Measurements from ENCODE around the gene NXNL1.

GRCh38 chr19:17429641-17430113, 31.0 kb downstream of the NXNL1 start:
- TF ChIP-seq CTCF (IDR thresholded peaks at IDR 0.05) (no peak), POLR2AphosphoS5 (IDR thresholded peaks at IDR 0.05) (no peak), POLR2A (IDR thresholded peaks at IDR 0.05) (no peak)
